B cell (primary cell): ENCODE measurements around the gene PRSS33.

Source experiments
- CTCF ChIP-seq: fragments of 200-600 bp; IDR thresholded peaks from one replicate; pipeline ENCODE4 v1.8.0; 2022; ENCODE audit warnings: antibody characterized with exemption, mild to moderate bottlenecking
- EZH2 ChIP-seq: IDR thresholded peaks from 2 replicates; pipeline ENCODE4 v1.6.1; 2012; ENCODE audit warnings: borderline replicate concordance, low read depth, mild to moderate bottlenecking, moderate library complexity, low read length; ENCODE audit not compliant: insufficient read depth, poor library complexity, severe bottlenecking

- no peak for TF ChIP-seq CTCF
- no peak for TF ChIP-seq EZH2
Observed at GRCh38 chr16:2836646-2837508, 49.5 kb upstream of the PRSS33 start.
